BJ (cell line): ENCODE measurements around the gene MARCOL. TPM values are rescaled to one million over a fixed set of nuclear protein-coding genes. Genes with fewer than 3 reads are reported as not detected.

Experiments
- CTCF ChIA-PET: fragments of 350-600 bp; formaldehyde crosslinking; extraction: SDS; loops from one replicate; lab custom pipeline; 2021; ENCODE audit warnings: antibody characterized with exemption, inconsistent platforms; lab: Yijun Ruan, JAX
- POLR2A ChIA-PET: fragments of 300-600 bp; sonication (Branson Sonifier 250); formaldehyde crosslinking; extraction: SDS; loops from one replicate; lab custom pipeline; 2021; ENCODE audit warnings: antibody characterized with exemption; lab: Charles Lee
- DNase-seq: peaks from one replicate; pipeline ENCODE4 v3.0.0-alpha.2; 2011; ENCODE audit warnings: low read depth
- H3K27me3 ChIP-seq: 2 replicates; pipeline ENCODE4 v1.6.0; 2011; ENCODE audit warnings: low read length; ENCODE audit not compliant: control insufficient read depth, insufficient read depth
- H3K36me3 ChIP-seq: 2 replicates; pipeline ENCODE4 v1.5.1; 2011; ENCODE audit warnings: low read length; ENCODE audit not compliant: control insufficient read depth, insufficient read depth
- H3K4me3 ChIP-seq: 2 replicates; pipeline ENCODE4 v1.5.1; 2011; ENCODE audit warnings: low read depth, mild to moderate bottlenecking, control low read depth, low read length
- polyA plus RNA-seq: library from polyadenylated mRNA; depleted of rRNA; stranded (reverse); fragments of >200 nt; gene quantifications from 2 replicates; pipeline ENCODE4 v1.2.3, GENCODE V29; 2011
- TF ChIP-seq, protein P1 (sequence below): IDR thresholded peaks from 2 replicates; pipeline ENCODE4 v1.5.1; 2011; ENCODE audit warnings: low read depth, mild to moderate bottlenecking, control low read depth, inconsistent platforms, low read length, moderate library complexity; ENCODE audit not compliant: insufficient read depth

MARCOL gene
- polyA plus RNA-seq, 1 experiment: not detected

DNA sequence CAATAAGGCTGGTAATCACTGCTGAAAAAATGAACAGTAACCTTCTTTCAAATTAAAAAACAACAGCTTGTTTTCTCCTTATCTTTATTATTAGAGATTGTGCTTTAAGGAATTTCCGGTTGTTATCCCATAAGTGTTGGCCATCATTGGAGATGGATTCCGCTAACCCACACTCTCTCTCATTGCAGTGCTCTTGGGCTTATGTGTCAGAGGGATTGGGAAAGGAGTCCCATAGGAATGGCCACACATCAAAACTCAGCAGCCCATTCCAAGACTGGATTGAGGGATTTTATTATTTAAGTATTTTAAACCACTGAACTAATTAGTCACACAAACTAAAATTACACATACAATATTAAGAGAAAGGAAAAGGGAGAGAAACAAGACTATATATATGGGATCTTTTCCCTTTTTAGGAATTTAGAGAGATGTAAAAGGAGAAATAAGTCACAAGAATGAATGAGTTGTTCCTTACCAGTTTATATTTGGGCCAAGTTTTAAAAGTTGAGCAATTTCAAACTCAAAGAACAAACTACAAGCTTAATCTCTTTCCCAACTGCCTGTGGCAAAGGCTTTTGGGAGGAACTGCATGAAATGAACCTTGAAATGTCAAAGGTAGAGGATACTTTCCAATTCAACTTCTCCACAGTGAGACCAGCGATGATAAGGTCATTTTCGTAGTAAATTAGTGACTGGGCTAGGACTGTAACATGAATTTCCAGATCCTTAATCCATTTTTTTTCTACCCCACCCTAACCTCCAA, 33.1 kb upstream of the MARCOL start:
- no peaks in the 10 kb centered on the region for H3K36me3 ChIP-seq
- DNase-seq: no peak
- H3K4me3 ChIP-seq: no peak overlapping the region
- H3K27me3 ChIP-seq: no peaks in the 10 kb centered on the region
- CTCF ChIA-PET: no interaction called here
- TF ChIP-seq, protein P1, sequence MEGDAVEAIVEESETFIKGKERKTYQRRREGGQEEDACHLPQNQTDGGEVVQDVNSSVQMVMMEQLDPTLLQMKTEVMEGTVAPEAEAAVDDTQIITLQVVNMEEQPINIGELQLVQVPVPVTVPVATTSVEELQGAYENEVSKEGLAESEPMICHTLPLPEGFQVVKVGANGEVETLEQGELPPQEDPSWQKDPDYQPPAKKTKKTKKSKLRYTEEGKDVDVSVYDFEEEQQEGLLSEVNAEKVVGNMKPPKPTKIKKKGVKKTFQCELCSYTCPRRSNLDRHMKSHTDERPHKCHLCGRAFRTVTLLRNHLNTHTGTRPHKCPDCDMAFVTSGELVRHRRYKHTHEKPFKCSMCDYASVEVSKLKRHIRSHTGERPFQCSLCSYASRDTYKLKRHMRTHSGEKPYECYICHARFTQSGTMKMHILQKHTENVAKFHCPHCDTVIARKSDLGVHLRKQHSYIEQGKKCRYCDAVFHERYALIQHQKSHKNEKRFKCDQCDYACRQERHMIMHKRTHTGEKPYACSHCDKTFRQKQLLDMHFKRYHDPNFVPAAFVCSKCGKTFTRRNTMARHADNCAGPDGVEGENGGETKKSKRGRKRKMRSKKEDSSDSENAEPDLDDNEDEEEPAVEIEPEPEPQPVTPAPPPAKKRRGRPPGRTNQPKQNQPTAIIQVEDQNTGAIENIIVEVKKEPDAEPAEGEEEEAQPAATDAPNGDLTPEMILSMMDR: no peak
- POLR2A ChIA-PET: no interaction called here

DNA sequence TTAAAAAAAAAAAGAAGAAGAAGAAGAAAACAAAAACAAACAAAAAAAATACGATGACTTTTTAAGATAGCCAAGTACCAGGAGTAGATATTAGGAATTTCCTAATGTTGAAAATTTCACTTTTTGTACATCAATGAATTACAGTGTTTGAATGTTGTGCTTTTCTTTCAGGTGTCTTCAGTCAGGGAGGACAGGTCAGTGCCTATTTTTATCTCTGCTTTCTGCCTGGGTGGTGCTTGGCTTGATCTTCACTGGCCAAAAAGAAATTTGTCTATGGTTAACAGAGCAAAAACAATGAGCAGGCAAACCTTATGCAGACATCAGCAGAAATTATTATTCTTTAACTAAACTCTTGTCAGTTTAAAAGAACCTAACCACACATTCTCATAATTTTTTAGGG, 32.5 kb upstream of the MARCOL start:
- POLR2A ChIA-PET: no interaction called here
- CTCF ChIA-PET: no interaction called here
- TF ChIP-seq, protein P1: no peak
- no peak for DNase-seq
- H3K36me3 ChIP-seq: no peaks in the 10 kb centered on the region
- no peaks in the 10 kb centered on the region for H3K27me3 ChIP-seq
- no peak overlapping the region for H3K4me3 ChIP-seq

GRCh38 chr5:148206620-148207019, 31.7 kb upstream of the MARCOL start:
- ChIA-PET CTCF (no interaction called here), POLR2A (no interaction called here)
- no peaks in the 10 kb centered on the region for H3K27me3 ChIP-seq
- DNase-seq: no peak
- TF ChIP-seq, protein P1: no peak
- H3K4me3 ChIP-seq: no peak overlapping the region
- H3K36me3 ChIP-seq: no peaks in the 10 kb centered on the region

- no peak for DNase-seq
- POLR2A ChIA-PET: no interaction called here
- TF ChIP-seq, protein P1: no peak
- no peak overlapping the region for H3K4me3 ChIP-seq
- CTCF ChIA-PET: no interaction called here
- H3K27me3 ChIP-seq: no peaks in the 10 kb centered on the region
- no peaks in the 10 kb centered on the region for H3K36me3 ChIP-seq
Observed at GRCh38 chr5:148208226-148208625, 30.1 kb upstream of the MARCOL start.

DNA sequence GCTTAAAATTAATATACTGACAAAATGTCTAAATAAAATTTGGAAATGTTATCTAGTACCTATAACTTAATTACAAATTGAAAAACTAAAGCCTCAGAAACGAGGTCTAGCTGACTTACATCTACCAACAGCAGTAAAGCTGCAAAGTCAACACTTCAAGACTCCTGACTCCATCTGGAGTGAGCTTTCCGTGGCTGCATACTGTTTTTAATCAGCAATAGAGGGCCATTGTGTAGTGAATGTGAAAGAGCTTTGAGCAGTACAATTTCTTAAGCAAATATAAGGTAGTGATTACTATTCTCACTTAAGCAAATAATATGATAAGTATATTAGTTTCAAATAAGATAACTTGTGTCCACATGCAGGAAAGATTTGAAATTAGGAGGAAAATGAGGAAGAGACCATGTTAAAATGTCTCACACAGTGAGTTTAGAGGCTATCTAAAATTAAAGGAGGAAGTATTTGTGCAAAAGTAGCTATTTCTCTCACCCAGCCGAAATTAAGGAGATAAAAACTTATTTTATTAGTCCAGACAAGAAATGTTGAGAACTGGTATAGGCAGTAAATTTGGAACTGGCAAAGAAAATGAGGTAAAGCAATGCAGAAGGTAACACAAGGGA, 29.1 kb upstream of the MARCOL start:
- H3K4me3 ChIP-seq: no peak overlapping the region
- TF ChIP-seq, protein P1: no peak
- no peak for DNase-seq
- POLR2A ChIA-PET: no interaction called here
- H3K27me3 ChIP-seq: no peaks in the 10 kb centered on the region
- no peaks in the 10 kb centered on the region for H3K36me3 ChIP-seq
- CTCF ChIA-PET: no interaction called here
